LNCaP clone FGC (cell line): ENCODE measurements around the gene NUDC.
A peak's percentile ranks its signal among the peaks of the same experiment; 100 is the strongest.

ENCODE experiments used
- DNase-seq: peaks from one replicate; pipeline ENCODE4 v3.0.0-alpha.2; 2011; ENCODE audit warnings: low read depth
- H3K4me3 ChIP-seq: 2 replicates; pipeline ENCODE4 v1.5.1; 2011; ENCODE audit warnings: mild to moderate bottlenecking, low read depth, low read length, control low read depth
- CTCF ChIP-seq: IDR thresholded peaks from 2 replicates; pipeline ENCODE4 v1.5.1; 2012; ENCODE audit warnings: mild to moderate bottlenecking; ENCODE audit not compliant: control insufficient read depth, insufficient read depth; ENCODE audit errors: extremely low read depth

Gene NUDC

GRCh38 chr1:26887125-26887524, 34.4 kb upstream of the NUDC start:
- peak; percentile 37; the same call in 1 of the 2 replicates for TF ChIP-seq CTCF
- no peak for DNase-seq
- H3K4me3 ChIP-seq = no peak overlapping the region

GRCh38 chr1:26888231-26888630, 33.3 kb upstream of the NUDC start:
- TF ChIP-seq CTCF = no peak
- no peak overlapping the region for H3K4me3 ChIP-seq
- DNase-seq = no peak

- peak; percentile 32 for DNase-seq
- peak within 1 kb of the TSS; percentile 88 for H3K4me3 ChIP-seq
- no peak for TF ChIP-seq CTCF
Measured at GRCh38 chr1:26889551-26890466, 31.7 kb upstream of the NUDC start, which contains the start of gene GPN2. Gene GPN2, minus strand, starts transcription at chr1:26890283. Its CDS starts 187 bp downstream, at chr1:26890096.

GRCh38 chr1:26890467-26890796, 31.1 kb upstream of the NUDC start:
- DNase-seq = no peak
- peak overlapping the region; percentile 88 for H3K4me3 ChIP-seq
- TF ChIP-seq CTCF = no peak

- no peak for TF ChIP-seq CTCF
- no peak for DNase-seq
Measured at GRCh38 chr1:26894263-26894662, 27.3 kb upstream of the NUDC start.

GRCh38 chr1:26897351-26897750, 24.2 kb upstream of the NUDC start:
- no peak for TF ChIP-seq CTCF
- no peak for DNase-seq
- no peak overlapping the region for H3K4me3 ChIP-seq

More at GRCh38 chr1:26894263-26894662, 27.3 kb upstream of the NUDC start:
- H3K4me3 ChIP-seq = no peak overlapping the region
